GM21529 (cell line): ENCODE measurements around the gene RHOF.

ENCODE experiments used
- ATAC-seq: cut with Tn5 transposase; IDR thresholded peaks from one replicate; pipeline ENCODE4 v1.9.1; 2021; ENCODE audit not compliant: unreplicated experiment

The RHOF gene

DNA sequence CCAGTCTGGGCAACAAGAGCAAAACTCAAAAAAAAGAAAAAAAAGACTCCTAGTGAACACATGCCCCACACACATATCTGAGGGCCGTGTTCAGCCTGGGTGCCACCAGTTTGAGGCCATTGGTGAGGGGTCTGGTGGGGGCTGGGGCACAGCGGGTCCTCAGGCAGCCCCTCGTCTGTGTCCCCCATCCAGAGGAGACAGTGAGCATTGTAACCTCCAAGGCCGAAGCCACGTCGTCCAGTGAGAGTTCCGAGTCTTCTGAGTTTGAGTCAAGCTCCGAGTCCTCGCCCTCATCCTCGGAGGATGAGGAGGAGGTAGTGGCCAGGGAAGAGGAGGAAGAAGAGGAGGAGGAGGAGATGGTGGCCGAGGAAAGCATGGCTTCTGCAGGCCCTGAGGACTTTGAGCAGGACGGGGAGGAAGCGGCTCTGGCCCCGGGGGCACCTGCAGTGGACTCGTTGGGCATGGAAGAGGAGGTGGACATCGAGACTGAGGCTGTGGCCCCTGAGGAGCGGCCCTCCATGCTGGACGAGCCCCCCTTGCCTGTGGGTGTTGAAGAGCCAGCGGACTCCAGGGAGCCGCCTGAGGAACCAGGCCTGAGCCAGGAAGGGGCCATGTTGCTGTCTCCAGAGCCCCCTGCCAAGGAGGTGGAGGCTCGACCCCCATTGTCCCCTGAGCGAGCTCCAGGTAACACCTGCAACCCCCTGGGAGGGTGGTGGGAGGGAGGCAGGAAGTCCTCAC is 25.9 kb upstream of the RHOF start:
- ATAC-seq, result no peak

DNA sequence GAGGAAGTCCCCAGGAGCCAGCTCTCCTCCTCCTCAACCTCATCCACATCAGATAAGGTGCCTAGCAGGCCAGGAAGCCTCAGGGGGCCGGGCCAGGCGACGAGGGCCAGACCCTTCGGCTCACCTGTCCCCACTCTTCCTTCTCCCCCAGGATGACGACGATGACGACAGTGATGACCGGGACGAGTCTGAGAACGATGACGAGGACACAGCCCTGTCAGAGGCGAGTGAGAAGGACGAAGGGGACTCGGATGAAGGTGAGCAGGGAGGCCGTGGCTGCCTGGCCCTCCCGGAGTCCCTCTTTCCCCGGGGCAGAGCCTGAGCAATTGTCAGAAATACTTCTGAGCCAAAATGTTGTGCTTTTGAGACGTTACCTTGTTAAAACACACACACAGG is 24.2 kb upstream of the RHOF start:
- no peak for ATAC-seq

DNA sequence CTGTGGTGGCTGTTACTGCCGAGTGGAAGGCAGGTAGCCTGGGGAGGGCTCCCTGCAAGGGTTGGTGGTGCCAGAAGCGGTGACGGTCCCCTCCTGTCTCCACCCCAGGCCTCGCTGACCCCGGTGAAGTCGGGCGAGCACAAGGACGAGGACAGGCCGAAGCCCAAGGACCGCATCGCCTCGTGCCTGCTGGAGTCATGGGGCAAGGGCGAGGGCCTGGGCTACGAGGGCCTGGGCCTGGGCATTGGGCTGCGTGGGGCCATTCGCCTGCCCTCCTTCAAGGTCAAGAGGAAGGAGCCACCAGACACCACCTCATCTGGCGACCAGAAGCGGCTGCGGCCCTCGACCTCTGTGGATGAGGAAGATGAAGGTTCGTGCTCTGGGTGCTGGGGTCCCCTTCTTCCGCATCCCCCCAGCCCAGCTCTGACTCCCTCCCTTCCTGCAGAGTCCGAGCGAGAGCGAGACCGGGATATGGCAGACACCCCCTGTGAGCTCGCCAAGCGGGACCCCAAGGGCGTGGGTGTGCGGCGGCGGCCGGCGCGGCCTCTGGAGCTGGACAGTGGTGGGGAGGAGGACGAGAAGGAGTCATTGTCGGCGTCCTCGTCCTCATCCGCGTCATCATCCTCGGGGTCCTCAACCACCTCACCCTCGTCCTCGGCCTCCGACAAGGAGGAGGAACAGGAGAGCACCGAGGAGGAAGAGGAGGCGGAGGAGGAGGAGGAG is 23.6 kb upstream of the RHOF start:
- ATAC-seq, result no peak

DNA sequence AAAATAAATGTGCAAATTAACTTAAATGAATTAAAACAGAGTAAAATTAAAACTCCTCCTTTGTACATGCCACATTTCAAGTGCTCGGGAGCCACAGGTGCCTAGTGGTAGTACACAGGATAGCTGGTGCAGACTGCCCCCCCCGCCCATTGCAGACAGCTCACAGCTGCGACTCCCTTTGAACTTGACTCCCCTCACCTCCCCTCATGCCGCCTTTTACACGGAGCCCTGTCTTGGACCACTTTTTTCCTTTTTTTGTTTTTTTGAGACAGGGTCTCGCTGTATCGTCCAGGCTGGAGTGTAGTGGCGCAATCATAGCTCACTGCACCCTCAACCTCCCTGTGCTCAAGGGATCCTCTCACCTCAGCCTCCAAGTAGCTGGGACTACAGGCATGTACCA is 21.8 kb upstream of the RHOF start:
- no peak for ATAC-seq

DNA sequence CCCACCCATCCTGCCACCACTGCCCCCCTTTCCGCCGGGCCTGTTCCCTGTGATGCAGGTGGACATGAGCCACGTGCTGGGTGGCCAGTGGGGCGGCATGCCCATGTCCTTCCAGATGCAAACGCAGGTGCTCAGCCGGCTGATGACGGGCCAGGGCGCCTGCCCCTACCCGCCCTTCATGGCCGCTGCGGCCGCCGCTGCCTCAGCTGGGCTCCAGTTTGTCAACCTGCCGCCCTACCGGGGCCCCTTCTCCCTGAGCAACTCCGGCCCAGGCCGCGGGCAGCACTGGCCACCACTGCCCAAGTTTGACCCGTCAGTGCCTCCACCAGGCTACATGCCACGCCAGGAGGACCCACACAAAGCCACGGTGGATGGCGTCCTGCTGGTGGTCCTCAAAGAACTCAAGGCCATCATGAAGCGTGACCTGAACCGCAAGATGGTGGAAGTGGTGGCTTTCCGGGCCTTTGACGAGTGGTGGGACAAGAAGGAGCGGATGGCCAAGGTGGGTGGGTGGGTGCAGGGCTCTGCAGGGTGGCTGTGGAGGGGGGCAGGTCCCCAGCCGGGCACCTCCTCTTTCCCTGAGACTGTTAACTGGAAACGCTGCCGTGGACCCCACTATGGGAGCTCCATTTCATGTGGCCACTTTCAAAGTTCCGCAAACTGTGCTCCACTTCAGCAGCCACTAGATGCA is 21.1 kb upstream of the RHOF start:
- no peak for ATAC-seq

DNA sequence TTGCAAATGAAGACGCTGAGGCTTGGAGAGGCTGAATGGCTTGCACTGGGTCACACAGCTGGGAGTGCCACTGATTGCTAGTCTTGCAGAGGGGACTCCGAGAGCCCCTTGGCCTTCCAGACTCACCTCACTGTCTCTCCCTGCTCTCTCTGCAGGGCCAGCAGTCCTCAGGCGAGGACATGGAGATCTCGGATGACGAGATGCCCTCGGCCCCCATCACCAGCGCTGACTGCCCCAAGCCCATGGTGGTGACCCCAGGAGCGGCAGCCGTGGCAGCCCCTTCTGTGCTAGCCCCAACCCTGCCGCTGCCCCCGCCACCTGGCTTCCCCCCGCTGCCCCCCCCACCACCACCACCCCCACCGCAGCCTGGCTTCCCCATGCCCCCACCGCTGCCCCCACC is 20.5 kb upstream of the RHOF start:
- ATAC-seq, result no peak

DNA sequence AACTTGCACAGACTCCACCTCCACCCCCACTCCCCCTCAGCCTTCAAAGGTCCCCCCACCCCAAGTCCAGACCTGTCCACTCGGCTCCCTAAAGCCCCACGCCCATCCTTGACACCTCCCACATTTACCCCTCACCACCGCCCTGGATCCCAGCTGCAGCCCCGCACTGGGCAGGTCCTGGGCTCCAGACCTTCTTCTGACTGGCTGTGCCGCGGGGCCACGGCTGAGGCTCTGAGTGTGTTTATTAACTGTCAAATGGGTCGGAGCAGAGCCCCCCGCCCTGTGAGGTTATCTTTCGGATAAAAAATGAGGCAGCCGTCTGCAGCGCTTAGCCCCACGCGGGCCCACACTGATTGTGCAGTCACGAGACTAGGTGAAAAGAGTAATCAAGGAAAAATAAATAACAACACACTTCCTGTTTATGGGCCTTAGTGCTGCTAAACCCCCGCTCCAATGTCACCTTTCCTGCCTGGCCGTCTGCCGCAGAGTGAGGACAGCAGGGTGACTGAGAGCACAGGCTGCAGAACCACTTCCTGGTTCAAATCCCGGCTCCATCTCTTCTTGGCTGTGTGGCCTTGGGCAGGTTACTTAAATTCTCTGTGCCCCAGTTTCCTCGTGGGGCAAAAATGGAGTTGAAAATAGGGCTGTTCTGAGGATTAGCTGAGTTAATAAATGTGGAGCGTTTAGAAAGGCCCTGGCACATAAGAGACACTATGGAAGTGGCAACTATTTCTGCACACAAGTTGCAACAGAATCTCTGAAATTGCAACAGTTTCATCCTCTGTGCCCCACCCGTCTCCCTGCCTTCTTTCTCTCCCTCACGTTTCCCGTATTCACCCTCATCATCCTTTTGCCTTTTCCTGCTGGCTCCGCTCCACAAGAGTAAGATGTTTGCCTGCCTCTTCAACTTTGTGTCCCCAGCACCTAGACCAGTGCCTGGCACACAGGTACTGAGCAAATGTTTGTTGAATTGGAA is 19.7 kb upstream of the RHOF start:
- ATAC-seq, result no peak

DNA sequence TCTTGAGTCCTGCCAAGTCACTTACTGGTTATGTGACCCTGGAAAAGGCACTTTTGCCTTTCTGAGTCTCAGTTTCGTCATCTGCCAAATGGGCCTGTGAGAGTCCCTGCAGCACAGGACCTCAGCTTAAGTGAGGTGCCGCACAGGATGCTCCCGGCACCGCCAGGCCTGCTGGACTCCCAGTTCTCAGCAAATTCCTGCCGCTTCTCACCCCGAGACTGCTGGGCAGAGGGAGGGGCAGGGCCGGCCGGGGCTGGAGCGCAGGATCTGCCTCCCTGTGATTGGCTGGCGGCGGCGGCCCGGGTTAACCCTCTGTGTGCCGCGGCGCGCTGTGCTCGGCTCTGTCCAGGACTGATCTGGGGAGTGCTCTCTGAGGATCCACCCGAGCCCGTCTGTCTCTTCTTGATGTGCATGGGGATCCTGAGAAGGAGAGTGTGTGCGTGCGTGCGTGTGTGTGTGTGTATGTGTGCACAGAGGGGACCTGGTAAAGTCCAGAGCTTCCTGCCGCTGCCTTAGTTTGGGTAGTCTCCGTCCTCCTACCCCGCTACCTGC is 18.9 kb upstream of the RHOF start:
- peak; percentile 29 for ATAC-seq

DNA sequence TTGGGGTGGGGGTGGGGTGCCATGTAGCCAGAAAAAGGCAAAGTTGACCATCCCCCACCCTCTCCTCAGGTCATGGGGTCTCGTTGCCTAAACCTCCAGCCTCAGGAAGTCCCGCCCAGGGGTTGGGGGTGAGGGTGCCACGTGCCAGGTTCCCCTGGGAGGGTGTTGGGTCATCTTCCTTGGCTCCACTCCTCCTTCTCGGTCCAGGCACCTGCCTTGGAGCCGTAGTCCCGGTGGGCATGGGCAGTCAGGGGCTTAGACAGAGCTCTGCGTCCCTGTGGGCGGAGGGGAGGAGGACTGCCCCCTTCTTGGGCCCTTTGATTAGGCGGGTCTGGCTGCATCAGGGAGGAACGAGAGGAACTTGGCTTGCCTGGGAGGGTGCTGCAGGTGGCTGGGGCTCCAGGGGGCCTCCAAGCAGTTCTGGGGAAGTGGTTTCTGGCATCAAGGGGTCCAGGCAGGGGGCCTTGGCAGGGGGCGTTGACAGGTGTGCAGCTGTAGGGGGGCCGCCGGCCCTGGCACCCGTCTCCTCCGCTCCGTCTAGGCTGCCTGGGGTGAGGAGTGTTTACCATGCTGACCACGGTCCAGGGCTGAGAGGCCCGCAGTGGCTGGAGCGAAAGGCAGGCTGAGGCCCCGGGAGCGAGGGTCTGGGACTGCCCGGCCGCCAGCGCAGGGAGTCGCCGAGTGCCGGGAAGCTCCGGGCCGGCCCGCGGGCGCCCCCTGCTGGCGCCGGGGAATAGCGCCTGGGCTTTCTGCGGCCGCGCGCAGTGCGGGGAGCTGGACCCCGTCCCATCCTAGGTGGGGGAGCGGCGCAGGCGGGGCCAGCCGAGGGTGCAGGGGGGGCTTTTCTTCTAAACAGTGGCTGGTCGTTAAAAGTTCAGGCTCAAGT is 18.2 kb upstream of the RHOF start:
- peak; percentile 76 for ATAC-seq

DNA sequence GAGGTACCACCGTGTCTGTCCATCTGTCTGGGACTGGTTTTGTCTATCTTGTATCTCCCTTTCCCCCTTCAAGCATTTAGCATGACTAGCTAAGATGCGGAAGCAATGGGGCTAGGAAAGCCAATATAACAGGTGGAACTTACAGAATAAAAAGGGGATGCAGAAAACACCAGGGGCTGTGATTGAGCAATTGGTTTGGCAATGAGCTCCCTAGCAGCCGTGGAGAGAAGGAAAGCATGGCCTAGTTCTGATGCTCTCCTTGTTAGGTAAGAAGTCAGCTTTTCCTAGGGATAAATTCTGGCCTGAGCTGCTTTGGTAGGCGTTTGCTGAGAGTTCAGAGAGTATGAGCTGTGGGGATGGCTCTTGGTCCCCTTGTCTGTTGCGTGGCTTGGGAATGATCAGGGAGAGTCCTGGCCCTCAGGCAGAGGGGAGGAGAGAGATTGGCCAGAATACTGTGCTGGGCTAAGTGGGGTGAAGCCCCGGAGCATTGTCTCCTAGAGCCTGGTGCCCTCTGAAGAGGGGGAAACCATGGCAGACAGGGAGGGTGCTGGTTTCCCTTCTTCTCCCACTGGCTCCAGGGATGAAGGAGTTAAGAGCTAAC is 17.4 kb upstream of the RHOF start:
- ATAC-seq, result no peak

DNA sequence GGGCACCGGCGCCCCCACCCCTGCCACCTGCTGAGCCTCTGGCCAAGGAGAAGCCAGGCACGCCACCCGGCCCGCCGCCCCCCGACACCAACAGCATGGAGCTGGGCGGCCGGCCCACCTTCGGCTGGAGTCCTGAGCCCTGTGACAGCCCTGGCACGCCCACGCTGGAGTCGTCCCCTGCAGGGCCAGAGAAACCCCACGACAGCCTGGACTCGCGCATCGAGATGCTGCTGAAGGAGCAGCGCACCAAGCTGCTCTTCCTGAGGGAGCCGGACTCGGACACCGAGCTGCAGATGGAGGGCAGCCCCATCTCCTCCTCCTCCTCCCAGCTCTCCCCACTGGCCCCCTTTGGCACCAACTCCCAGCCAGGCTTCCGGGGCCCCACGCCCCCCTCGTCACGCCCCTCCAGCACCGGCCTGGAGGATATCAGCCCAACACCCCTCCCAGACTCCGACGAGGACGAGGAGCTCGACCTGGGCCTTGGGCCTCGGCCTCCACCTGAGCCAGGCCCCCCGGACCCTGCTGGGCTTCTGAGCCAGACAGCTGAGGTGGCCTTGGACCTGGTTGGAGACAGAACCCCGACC is 16.8 kb upstream of the RHOF start:
- ATAC-seq, result no peak

DNA sequence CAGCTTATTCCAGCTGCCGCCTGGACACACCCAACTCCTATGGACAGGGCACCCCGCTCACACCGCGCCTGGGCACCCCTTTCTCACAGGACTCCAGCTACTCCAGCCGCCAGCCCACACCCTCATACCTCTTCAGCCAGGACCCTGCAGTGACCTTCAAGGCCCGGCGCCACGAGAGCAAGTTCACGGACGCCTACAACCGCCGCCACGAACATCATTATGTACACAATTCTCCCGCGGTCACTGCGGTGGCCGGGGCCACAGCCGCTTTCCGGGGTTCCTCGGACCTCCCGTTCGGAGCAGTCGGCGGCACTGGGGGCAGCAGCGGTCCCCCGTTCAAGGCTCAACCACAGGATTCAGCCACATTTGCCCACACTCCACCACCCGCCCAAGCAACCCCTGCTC is 16.2 kb upstream of the RHOF start:
- no peak for ATAC-seq

DNA sequence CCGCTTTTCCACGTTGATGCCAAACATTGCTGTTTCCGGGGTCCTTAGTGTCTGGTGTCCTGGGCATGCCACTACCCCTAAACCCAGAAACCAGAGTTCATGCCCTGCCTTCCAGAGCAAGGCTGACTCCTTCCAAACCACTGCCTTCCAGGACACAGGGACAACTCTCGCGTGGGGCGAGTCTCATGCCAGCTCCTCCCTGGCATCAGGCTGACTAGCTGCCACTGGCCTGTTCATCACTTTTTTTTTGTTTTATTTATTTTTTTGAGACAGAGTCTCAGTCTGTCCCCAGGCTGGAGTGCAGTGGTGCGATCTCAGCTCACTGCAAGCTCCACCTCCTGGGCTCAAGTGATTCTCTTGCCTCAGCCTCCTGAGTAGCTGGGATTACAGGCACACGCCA is 15.1 kb upstream of the RHOF start:
- ATAC-seq, result no peak

DNA sequence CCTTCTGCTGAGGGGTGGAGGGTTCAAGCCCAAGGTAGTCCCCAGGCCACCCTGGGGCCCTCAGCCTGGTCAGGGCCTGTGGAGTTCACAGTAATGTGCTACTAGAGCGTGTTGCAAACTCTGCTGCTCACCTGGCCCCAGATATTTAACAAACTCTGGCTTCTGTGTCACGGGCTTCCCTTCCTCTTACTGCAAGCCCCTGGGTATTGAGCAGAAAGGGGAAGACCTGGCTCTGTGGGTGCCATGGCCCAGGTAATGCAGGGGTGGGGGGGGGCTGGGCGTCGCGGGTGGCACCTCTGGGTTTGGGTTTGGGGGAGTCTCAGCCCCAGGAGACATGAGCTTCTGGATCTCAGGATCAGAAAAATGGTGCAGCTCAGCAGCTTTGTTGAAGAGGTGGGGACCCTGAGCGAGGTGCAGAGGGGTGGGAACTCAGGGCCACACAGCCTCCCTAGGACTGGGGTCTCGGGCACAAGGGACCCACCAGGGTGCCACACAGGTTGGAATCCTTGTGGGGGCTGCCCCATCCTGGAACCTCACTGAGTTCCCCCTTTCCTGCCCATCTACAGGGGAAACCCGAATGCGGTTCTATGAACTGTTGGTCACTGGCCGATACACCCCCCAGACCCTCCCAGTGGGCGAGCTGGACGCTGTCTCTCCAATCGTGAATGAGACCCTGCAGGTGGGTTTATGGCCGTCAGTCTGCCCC is 14.3 kb upstream of the RHOF start:
- no peak for ATAC-seq

DNA sequence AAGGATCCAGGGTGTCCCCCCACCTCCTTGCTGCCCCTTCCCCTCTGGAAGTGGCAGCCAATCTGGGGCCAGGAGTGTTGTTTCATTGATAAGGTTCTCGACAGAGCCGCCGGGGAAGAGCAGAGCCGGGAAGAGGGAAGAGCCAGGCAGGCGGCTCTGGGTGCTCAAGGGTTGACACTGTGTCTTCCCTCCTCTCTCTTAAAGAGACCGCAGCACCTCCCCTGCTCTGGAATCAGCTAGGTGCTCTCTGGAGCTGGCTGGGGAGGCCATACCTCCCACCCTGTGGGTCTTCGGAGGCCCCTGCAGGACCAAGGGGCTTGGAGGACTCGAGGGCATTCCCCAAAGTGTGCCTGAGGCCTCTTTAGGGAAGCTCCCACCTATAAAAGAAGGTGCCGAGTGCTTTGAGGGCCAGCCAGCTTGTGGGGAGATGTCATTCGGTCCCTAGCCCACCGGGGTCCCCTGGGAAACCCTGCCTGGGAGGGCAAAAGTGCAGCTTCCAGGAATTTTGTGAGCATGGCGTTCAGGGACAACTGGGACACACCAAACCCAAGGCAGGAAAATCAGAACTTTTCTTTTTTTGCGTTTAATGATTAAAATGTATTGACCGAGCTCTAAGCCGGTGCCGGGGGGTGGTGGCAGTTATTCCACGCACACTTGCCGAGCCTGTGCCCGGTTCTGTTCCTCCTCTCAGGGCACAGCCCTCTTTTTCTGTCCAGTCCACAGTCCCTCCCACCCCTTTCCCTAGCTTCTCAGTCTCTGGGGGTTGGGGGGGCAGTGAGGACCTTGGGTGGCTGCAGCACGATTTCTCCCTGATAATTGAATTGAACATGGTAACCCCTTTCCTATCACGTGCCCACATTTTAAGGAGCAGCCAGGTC is 13.3 kb upstream of the RHOF start:
- no peak for ATAC-seq

DNA sequence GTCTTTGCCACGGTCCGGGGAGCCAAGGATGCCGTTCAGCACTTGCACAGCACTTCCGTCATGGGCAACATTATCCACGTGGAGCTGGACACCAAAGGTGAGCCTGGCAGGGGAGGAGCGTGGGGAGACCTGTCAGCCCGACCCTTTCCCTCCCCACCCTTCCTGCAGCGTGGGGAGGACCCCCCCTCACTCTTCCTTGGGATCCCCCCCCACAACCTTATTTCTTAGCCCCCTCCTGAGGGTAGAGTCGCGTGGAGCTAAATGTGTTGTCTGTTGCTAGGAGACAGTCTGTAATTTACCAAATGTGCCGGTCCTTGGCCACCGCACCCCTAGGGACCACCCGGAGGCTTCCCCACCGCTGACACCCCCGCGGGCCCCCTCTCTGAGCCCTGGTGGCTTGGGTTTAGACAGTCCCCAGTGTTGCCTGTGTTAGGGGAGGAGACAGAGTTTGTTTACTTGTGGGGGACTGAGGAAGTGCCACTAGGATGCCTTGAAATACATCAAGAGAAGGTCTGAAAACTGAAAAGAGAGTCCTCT is 12.6 kb upstream of the RHOF start:
- ATAC-seq, result no peak
